Prostate gland (tissue), 2 donors: Measurements from ENCODE around the gene SBF2. TPM values are rescaled to one million over a fixed set of nuclear protein-coding genes. Genes with fewer than 3 reads are reported as not detected.
A peak's percentile ranks its signal among the peaks of the same experiment; 100 is the strongest.

Source experiments
- DNase-seq: peaks from one replicate; pipeline ENCODE4 v3.0.0-alpha.2; 2019; ENCODE audit warnings: low spot score
- H3K27ac ChIP-seq, 2 donors: fragments of 200-600 bp; sonication (generic); 2 replicates each; pipeline ENCODE4 v1.5.1; 2017 to 2019
- H3K27me3 ChIP-seq: fragments of 200-600 bp; sonication (generic); replicated peaks from 2 replicates; pipeline ENCODE4 v1.5.1; 2019; ENCODE audit not compliant: insufficient read depth
- H3K36me3 ChIP-seq, 2 donors: fragments of 200-600 bp; sonication (generic); 1 replicate in 1 of 2; 2 replicates in 1 of 2; pipeline versions ENCODE4 v1.5.1 to v1.8.1; 2017 to 2019
- H3K4me1 ChIP-seq: fragments of 200-600 bp; sonication (generic); replicated peaks from 2 replicates; pipeline ENCODE4 v1.5.1; 2019
- H3K4me3 ChIP-seq, 2 donors: fragments of 200-600 bp; sonication (generic); 2 replicates each; pipeline ENCODE4 v1.5.1; 2017 to 2019
- H3K9me3 ChIP-seq: fragments of 200-600 bp; sonication (generic); 2 replicates; pipeline ENCODE4 v1.5.1; 2017
- CTCF ChIP-seq, 4 experiments: fragments of 200-600 bp in 2 of 4; fragments of 450-650 bp in 2 of 4; sonication (generic) in 2 of 4; IDR thresholded peaks; 1 replicate in 3 of 4; 2 replicates in 1 of 4; pipeline ENCODE4 v1.5.1; 2016 to 2019; ENCODE audit warnings: antibody characterized with exemption in 4 of 4, mild to moderate bottlenecking in 2 of 4, moderate library complexity in 2 of 4
- POLR2A ChIP-seq: fragments of 450-650 bp; IDR thresholded peaks from one replicate; pipeline ENCODE4 v1.6.1; 2016; ENCODE audit warnings: antibody characterized with exemption, mild to moderate bottlenecking
- POLR2AphosphoS5 ChIP-seq: sonication (generic); formaldehyde crosslinking; IDR thresholded peaks from one replicate; pipeline ENCODE4 v1.6.1; 2017; ENCODE audit warnings: antibody characterized with exemption
- WGBS: methylation state at CpG from one replicate; pipeline ENCODE4 v1.1.5; 2018; 5-methylcytosine and 5-hydroxymethylcytosine counted together
- intact Hi-C: fragments of 100-400 bp; cut with DNase I; formaldehyde crosslinking; loops from one replicate; pipeline ENCODE4 v1.14.2; 2022
- total RNA-seq, 2 donors: library from RNA; depleted of rRNA; stranded (reverse); fragments of >200 nt; gene quantifications; one replicate each; pipeline ENCODE4 v1.1.0, GENCODE V29; 2016

SBF2 gene
- total RNA-seq, 2 donors from 2014 or later = 35.9 to 56.7 TPM

GRCh38 chr11:9773524-9773923, 520.5 kb downstream of the SBF2 start:
- peaks cover 2% of the 10 kb centered on the region for H3K4me1 ChIP-seq
- no peak overlapping the region for H3K27ac ChIP-seq
- no peaks in the 10 kb centered on the region for H3K36me3 ChIP-seq
- intact Hi-C loops = no loop called here
- no peaks in the 10 kb centered on the region for H3K27me3 ChIP-seq
- 100% methylated on average over 2 of the region's 2 CpGs for WGBS
- H3K4me3 ChIP-seq = no peak overlapping the region
- DNase-seq = no peak
- TF ChIP-seq CTCF (IDR thresholded peaks at IDR 0.05) = no peak
- no peak for TF ChIP-seq POLR2A
- no peak for TF ChIP-seq POLR2AphosphoS5
- no peaks in the 10 kb centered on the region for H3K9me3 ChIP-seq

- H3K9me3 ChIP-seq = no peaks in the 10 kb centered on the region
- no peaks in the 10 kb centered on the region for H3K36me3 ChIP-seq
- intact Hi-C loops = no loop called here
- WGBS = 80% methylated on average over 4 of the region's 4 CpGs
- peak overlapping the region in 1 of 2 donors; percentile 22 for H3K27ac ChIP-seq
- no peaks in the 10 kb centered on the region for H3K27me3 ChIP-seq
- peaks cover 2% of the 10 kb centered on the region for H3K4me1 ChIP-seq
- TF ChIP-seq CTCF (IDR thresholded peaks at IDR 0.05) (no peak), POLR2AphosphoS5 (no peak), POLR2A (no peak)
- no peak overlapping the region for H3K4me3 ChIP-seq
- peak; percentile 41 for DNase-seq
Observed at GRCh38 chr11:9772218-9772617, 521.8 kb downstream of the SBF2 start.

GRCh38 chr11:9771071-9771511, 522.9 kb downstream of the SBF2 start:
- DNase-seq = no peak
- no peak overlapping the region for H3K4me3 ChIP-seq
- TF ChIP-seq CTCF (IDR thresholded peaks at IDR 0.05) (no peak), POLR2AphosphoS5 (no peak), POLR2A (no peak)
- 76% methylated on average over 1 of the region's 1 CpG for WGBS
- no peak overlapping the region for H3K27ac ChIP-seq
- H3K27me3 ChIP-seq = no peaks in the 10 kb centered on the region
- intact Hi-C loops = no loop called here
- no peaks in the 10 kb centered on the region for H3K9me3 ChIP-seq
- peaks cover 2% of the 10 kb centered on the region for H3K4me1 ChIP-seq
- no peaks in the 10 kb centered on the region for H3K36me3 ChIP-seq

- no peak for TF ChIP-seq POLR2A
- TF ChIP-seq POLR2AphosphoS5 = no peak
- TF ChIP-seq CTCF (IDR thresholded peaks at IDR 0.05) = no peak
- intact Hi-C loops = no loop called here
- DNase-seq = no peak
- no peaks in the 10 kb centered on the region for H3K36me3 ChIP-seq
- no peak overlapping the region for H3K27ac ChIP-seq
- H3K9me3 ChIP-seq = no peaks in the 10 kb centered on the region
- no peak overlapping the region for H3K4me3 ChIP-seq
- H3K4me1 ChIP-seq = peaks cover 2% of the 10 kb centered on the region
- no peaks in the 10 kb centered on the region for H3K27me3 ChIP-seq
- WGBS = 82% methylated on average over 4 of the region's 4 CpGs
Observed at GRCh38 chr11:9769621-9770020, 524.4 kb downstream of the SBF2 start.

DNA sequence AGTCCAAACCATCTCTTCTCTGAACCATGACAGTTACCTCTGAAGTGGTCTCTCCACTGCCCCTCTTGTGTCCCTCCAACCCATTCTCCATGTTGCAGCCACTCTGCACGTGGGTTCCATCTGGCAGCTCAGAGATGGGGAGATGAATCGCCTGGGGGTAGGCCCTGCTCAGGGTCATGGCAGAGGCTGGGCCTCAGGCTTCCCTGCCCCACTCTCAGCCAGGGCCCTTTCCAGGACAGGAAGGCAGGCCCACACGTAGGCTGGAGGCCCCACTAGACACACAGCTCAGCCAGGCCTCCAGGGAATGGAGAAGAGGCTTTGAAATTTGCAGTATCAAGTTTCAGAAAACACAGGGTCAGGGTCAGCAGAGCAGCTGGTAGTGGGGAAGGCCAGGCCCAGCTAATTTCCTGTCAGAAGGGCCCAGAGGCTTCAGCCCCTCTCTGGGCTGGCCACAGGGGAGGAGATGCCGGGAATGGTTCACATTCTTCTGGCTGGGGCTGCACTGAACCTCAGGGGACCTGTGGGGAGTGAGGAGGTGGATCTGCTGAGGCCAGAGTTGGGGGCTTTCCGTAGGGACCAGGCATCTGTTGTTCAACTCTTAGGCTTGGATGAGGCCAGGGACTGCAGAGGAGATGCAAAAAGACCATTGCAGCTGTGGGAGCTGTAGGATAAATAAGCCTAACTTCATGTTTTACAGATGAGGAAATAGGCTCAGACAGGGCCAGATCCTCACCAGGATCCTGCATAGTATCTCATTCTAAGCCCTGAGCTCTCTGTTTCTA, 528.5 kb downstream of the SBF2 start:
- TF ChIP-seq POLR2A (no peak), CTCF (IDR thresholded peaks at IDR 0.05) (no peak), POLR2AphosphoS5 (no peak)
- WGBS = 67% methylated on average over 5 of the region's 5 CpGs
- H3K27me3 ChIP-seq = no peaks in the 10 kb centered on the region
- no peaks in the 10 kb centered on the region for H3K36me3 ChIP-seq
- no peaks in the 10 kb centered on the region for H3K4me1 ChIP-seq
- intact Hi-C loops = no loop called here
- H3K4me3 ChIP-seq = no peak overlapping the region
- no peak overlapping the region for H3K27ac ChIP-seq
- H3K9me3 ChIP-seq = no peaks in the 10 kb centered on the region
- DNase-seq = no peak
